GM23248 (cell line): ENCODE data around the gene LMAN2L. TPM values are rescaled to one million over a fixed set of nuclear protein-coding genes. Genes with fewer than 3 reads are reported as not detected.
A peak's percentile ranks its signal among the peaks of the same experiment; 100 is the strongest.

Source experiments
- DNase-seq: peaks from one replicate; pipeline ENCODE4 v3.0.0-alpha.2; 2015
- H2AFZ ChIP-seq: fragments of 200-600 bp; sonication (generic); 2 replicates; pipeline ENCODE4 v1.6.1; 2016; ENCODE audit warnings: antibody characterized with exemption
- H3F3A ChIP-seq: fragments of 200-600 bp; sonication (generic); 2 replicates; pipeline ENCODE4 v1.6.1; 2016; ENCODE audit warnings: mild to moderate bottlenecking, antibody characterized with exemption, mixed run types; ENCODE audit not compliant: insufficient read depth
- H3K27ac ChIP-seq: fragments of 200-600 bp; sonication (generic); 2 replicates; pipeline ENCODE4 v1.5.1; 2016; ENCODE audit warnings: mild to moderate bottlenecking
- H3K27me3 ChIP-seq: fragments of 200-600 bp; sonication (generic); replicated peaks from 2 replicates; pipeline ENCODE4 v1.6.1; 2016; ENCODE audit warnings: mild to moderate bottlenecking; ENCODE audit not compliant: insufficient read depth
- H3K36me3 ChIP-seq: fragments of 200-600 bp; sonication (generic); 2 replicates; pipeline ENCODE4 v1.6.1; 2016; ENCODE audit warnings: low read depth, mild to moderate bottlenecking
- H3K4me1 ChIP-seq: fragments of 200-600 bp; sonication (generic); 2 replicates; pipeline ENCODE4 v1.6.1; 2016; ENCODE audit warnings: mild to moderate bottlenecking; ENCODE audit not compliant: insufficient read depth
- H3K4me2 ChIP-seq: fragments of 200-600 bp; sonication (generic); one replicate; pipeline ENCODE4 v1.6.1; 2016; ENCODE audit warnings: mild to moderate bottlenecking; ENCODE audit not compliant: unreplicated experiment
- H3K4me3 ChIP-seq: fragments of 200-600 bp; sonication (generic); 2 replicates; pipeline ENCODE4 v1.5.1; 2016; ENCODE audit warnings: mild to moderate bottlenecking
- H3K79me2 ChIP-seq: fragments of 200-600 bp; sonication (generic); 2 replicates; pipeline ENCODE4 v1.6.1; 2016; ENCODE audit warnings: mild to moderate bottlenecking; ENCODE audit not compliant: insufficient read depth
- H3K9ac ChIP-seq: fragments of 200-600 bp; sonication (generic); 2 replicates; pipeline ENCODE4 v1.6.1; 2016; ENCODE audit warnings: mild to moderate bottlenecking
- H3K9me2 ChIP-seq: fragments of 200-600 bp; sonication (generic); 2 replicates; pipeline ENCODE4 v1.6.1; 2016; ENCODE audit warnings: mixed run types, mild to moderate bottlenecking, moderate library complexity; ENCODE audit not compliant: insufficient read depth
- H3K9me3 ChIP-seq: fragments of 200-600 bp; sonication (generic); one replicate; pipeline ENCODE4 v1.6.1; 2017; ENCODE audit warnings: low read depth
- H4K20me1 ChIP-seq: fragments of 200-600 bp; sonication (generic); 2 replicates; pipeline ENCODE4 v1.6.0; 2016; ENCODE audit not compliant: insufficient read depth
- EZH2 ChIP-seq: fragments of 200-600 bp; sonication (generic); IDR thresholded peaks from 2 replicates; pipeline ENCODE4 v1.6.1; 2018; ENCODE audit warnings: antibody characterized with exemption, mild to moderate bottlenecking; ENCODE audit not compliant: insufficient read depth, poor library complexity, severe bottlenecking
- EZH2phosphoT487 ChIP-seq: fragments of 200-600 bp; sonication (generic); IDR thresholded peaks from 2 replicates; pipeline ENCODE4 v1.6.1; 2018; ENCODE audit warnings: antibody characterized with exemption, moderate library complexity, mild to moderate bottlenecking, low read depth; ENCODE audit not compliant: insufficient read depth
- WGBS, 2 experiments: methylation state at CpG; one replicate each; pipeline ENCODE4 v1.1.6; 2015 to 2017; ENCODE audit warnings: low lambda C conversion rate in 2 of 2, low coverage in 1 of 2; ENCODE audit errors: missing lambda C conversion rate in 2 of 2; 5-methylcytosine and 5-hydroxymethylcytosine counted together
- in situ Hi-C: fragments of 300-500 bp; cut with MboI; formaldehyde crosslinking; loops from 2 replicates; pipeline ENCODE4 v1.15.0; 2020
- polyA plus RNA-seq: library from polyadenylated mRNA; unstranded; fragments of >200 nt; fragmentation: Nextera tagmentation; extraction: Ambion mirVana; gene quantifications from 2 replicates; pipeline ENCODE4 v1.2.1, GENCODE V29; 2016
- total RNA-seq: library from RNA; depleted of rRNA; stranded (reverse); fragments of >200 nt; shearing (Covaris generic); gene quantifications from 2 replicates; pipeline ENCODE4 v1.2.3, GENCODE V29; 2014

Gene LMAN2L
- total and polyA plus RNA-seq, 2 experiments from 2014 or later: 22.3 to 24.6 TPM

GRCh38 chr2:96734880-96735583, 4.8 kb downstream of the LMAN2L start:
- no peak overlapping the region for H3K27ac ChIP-seq
- H3K9me2 ChIP-seq: no peaks in the 10 kb centered on the region
- peaks cover 27% of the 10 kb centered on the region for H3K79me2 ChIP-seq
- no peak overlapping the region for H3K9ac ChIP-seq
- peaks cover 43% of the 10 kb centered on the region for H3K36me3 ChIP-seq
- H3K4me3 ChIP-seq: no peak overlapping the region
- no peak overlapping the region for H3K4me2 ChIP-seq
- 62 to 73% methylated on average over 8 of the region's 8 CpGs for WGBS, 2 experiments
- no peaks in the 10 kb centered on the region for H3K27me3 ChIP-seq
- H4K20me1 ChIP-seq: no peaks in the 10 kb centered on the region
- no peak for DNase-seq
- H2AFZ ChIP-seq: no peak overlapping the region
- peaks cover 14% of the 10 kb centered on the region; the same call in 1 of the 2 replicates for H3F3A ChIP-seq
- H3K9me3 ChIP-seq: no peaks in the 10 kb centered on the region
- peaks cover 11% of the 10 kb centered on the region for H3K4me1 ChIP-seq
- TF ChIP-seq EZH2phosphoT487 (no peak), EZH2 (no peak)
- in situ Hi-C loops: no loop called here

GRCh38 chr2:96733931-96734330, 5.9 kb downstream of the LMAN2L start:
- no peak overlapping the region for H3K9ac ChIP-seq
- no peaks in the 10 kb centered on the region for H4K20me1 ChIP-seq
- H3K4me3 ChIP-seq: no peak overlapping the region
- peaks cover 43% of the 10 kb centered on the region for H3K36me3 ChIP-seq
- H3F3A ChIP-seq: peaks cover 16% of the 10 kb centered on the region; the same call in 1 of the 2 replicates
- no peak overlapping the region for H3K27ac ChIP-seq
- TF ChIP-seq EZH2 (no peak), EZH2phosphoT487 (no peak)
- H3K4me1 ChIP-seq: peaks cover 13% of the 10 kb centered on the region
- peaks cover 19% of the 10 kb centered on the region for H3K79me2 ChIP-seq
- H3K4me2 ChIP-seq: no peak overlapping the region
- no peak overlapping the region for H2AFZ ChIP-seq
- no peak for DNase-seq
- 78 to 84% methylated on average over 3 of the region's 3 CpGs for WGBS, 2 experiments
- H3K27me3 ChIP-seq: no peaks in the 10 kb centered on the region
- no peaks in the 10 kb centered on the region for H3K9me3 ChIP-seq
- in situ Hi-C loops: no loop called here
- H3K9me2 ChIP-seq: no peaks in the 10 kb centered on the region

- no peaks in the 10 kb centered on the region for H3K9me2 ChIP-seq
- no peak for TF ChIP-seq EZH2
- no peak for TF ChIP-seq EZH2phosphoT487
- no peaks in the 10 kb centered on the region for H3K27me3 ChIP-seq
- in situ Hi-C loops: no loop called here
- no peak overlapping the region for H3K4me2 ChIP-seq
- H3K4me3 ChIP-seq: no peak overlapping the region
- peaks cover 16% of the 10 kb centered on the region; the same call in 1 of the 2 replicates for H3F3A ChIP-seq
- H3K27ac ChIP-seq: peak overlapping the region; percentile 40
- 36 to 39% methylated on average over 2 of the region's 2 CpGs for WGBS, 2 experiments
- peak; percentile 77 for DNase-seq
- peaks cover 44% of the 10 kb centered on the region for H3K36me3 ChIP-seq
- H3K4me1 ChIP-seq: peaks cover 11% of the 10 kb centered on the region
- no peaks in the 10 kb centered on the region for H3K9me3 ChIP-seq
- no peak overlapping the region for H2AFZ ChIP-seq
- H3K9ac ChIP-seq: no peak overlapping the region
- H3K79me2 ChIP-seq: no peaks in the 10 kb centered on the region
- H4K20me1 ChIP-seq: no peaks in the 10 kb centered on the region
These were observed 9.7 kb downstream of the LMAN2L start for GRCh38 chr2:96730212-96730611.

GRCh38 chr2:96729748-96730147, 10.1 kb downstream of the LMAN2L start:
- no peaks in the 10 kb centered on the region for H4K20me1 ChIP-seq
- H3K9me2 ChIP-seq: no peaks in the 10 kb centered on the region
- no peak overlapping the region for H3K4me3 ChIP-seq
- TF ChIP-seq EZH2 (no peak), EZH2phosphoT487 (no peak)
- in situ Hi-C loops: no loop called here
- no peak overlapping the region for H2AFZ ChIP-seq
- H3K4me1 ChIP-seq: peaks cover 11% of the 10 kb centered on the region
- 82 to 84% methylated on average over 7 of the region's 7 CpGs for WGBS, 2 experiments
- H3K9ac ChIP-seq: no peak overlapping the region
- peak; percentile 20 for DNase-seq
- H3K9me3 ChIP-seq: no peaks in the 10 kb centered on the region
- H3K4me2 ChIP-seq: no peak overlapping the region
- H3K27me3 ChIP-seq: no peaks in the 10 kb centered on the region
- peak overlapping the region; percentile 40 for H3K27ac ChIP-seq
- H3K36me3 ChIP-seq: peaks cover 39% of the 10 kb centered on the region
- peaks cover 16% of the 10 kb centered on the region; the same call in 1 of the 2 replicates for H3F3A ChIP-seq
- no peaks in the 10 kb centered on the region for H3K79me2 ChIP-seq
